CD8-positive, alpha-beta memory T cell (primary cell): ENCODE measurements around the gene STARD7. TPM values are rescaled to one million over a fixed set of nuclear protein-coding genes. Genes with fewer than 3 reads are reported as not detected.

Experiments
- CTCF ChIA-PET: fragments of 350-600 bp; sonication (Branson Sonifier 250); formaldehyde crosslinking; loops from one replicate; lab custom pipeline; 2021; ENCODE audit warnings: antibody characterized with exemption; lab: Charles Lee
- POLR2A ChIA-PET: fragments of 350-600 bp; sonication (Branson Sonifier 250); formaldehyde crosslinking; loops from one replicate; lab custom pipeline; 2021; ENCODE audit warnings: antibody characterized with exemption; lab: Charles Lee
- DNase-seq, 5 donors: peaks; one replicate each; pipeline versions ENCODE4 v3.0.0 to v3.0.0-alpha.2; 2020 to 2022; ENCODE audit warnings: mixed read lengths in 1 of 5
- H3K27ac ChIP-seq: one replicate; pipeline ENCODE4 v1.7.0; 2013; ENCODE audit warnings: low read depth, mild to moderate bottlenecking, low read length, moderate library complexity
- H3K27me3 ChIP-seq: 2 replicates; pipeline ENCODE4 v1.7.0; 2013; ENCODE audit warnings: low read length, mild to moderate bottlenecking; ENCODE audit not compliant: insufficient read depth, poor library complexity, severe bottlenecking
- H3K36me3 ChIP-seq: 2 replicates; pipeline ENCODE4 v1.7.0; 2013; ENCODE audit warnings: mild to moderate bottlenecking, low read length, moderate library complexity; ENCODE audit not compliant: insufficient read depth
- H3K4me1 ChIP-seq: 2 replicates; pipeline ENCODE4 v1.7.0; 2013; ENCODE audit warnings: mild to moderate bottlenecking, low read length, moderate library complexity; ENCODE audit not compliant: insufficient read depth
- H3K4me3 ChIP-seq: 2 replicates; pipeline ENCODE4 v1.7.0; 2013; ENCODE audit warnings: mild to moderate bottlenecking, low read length
- H3K9me3 ChIP-seq: 2 replicates; pipeline ENCODE4 v1.7.0; 2013; ENCODE audit warnings: mild to moderate bottlenecking, low read length
- H3K27ac Mint-ChIP-seq, 8 donors: one replicate each; pipeline ENCODE4 v1.8.0; 2020 to 2021; ENCODE audit warnings: mixed read lengths in 8 of 8, mild to moderate bottlenecking in 6 of 8, inconsistent platforms in 3 of 8, moderate library complexity in 3 of 8
- H3K27me3 Mint-ChIP-seq, 2 donors: one replicate each; pipeline ENCODE4 v1.8.0; 2020 to 2021; ENCODE audit warnings: mixed read lengths in 2 of 2, mild to moderate bottlenecking in 1 of 2, moderate library complexity in 1 of 2
- H3K36me3 Mint-ChIP-seq, 3 donors: one replicate each; pipeline ENCODE4 v1.8.0; 2020 to 2021; ENCODE audit warnings: mixed read lengths in 3 of 3, inconsistent platforms in 1 of 3, mild to moderate bottlenecking in 1 of 3
- H3K4me1 Mint-ChIP-seq, 3 donors: one replicate each; pipeline ENCODE4 v1.8.0; 2020 to 2021; ENCODE audit warnings: mixed read lengths in 3 of 3, inconsistent platforms in 1 of 3, mild to moderate bottlenecking in 1 of 3
- H3K4me3 Mint-ChIP-seq, 7 donors: one replicate each; pipeline ENCODE4 v1.8.0; 2020 to 2021; ENCODE audit warnings: mixed read lengths in 7 of 7, mild to moderate bottlenecking in 6 of 7, moderate library complexity in 4 of 7, inconsistent platforms in 2 of 7
- H3K9me3 Mint-ChIP-seq, 5 donors: one replicate each; pipeline ENCODE4 v1.8.0; 2020 to 2022; ENCODE audit warnings: mixed read lengths in 5 of 5, mild to moderate bottlenecking in 3 of 5, moderate library complexity in 2 of 5, inconsistent platforms in 1 of 5
- polyA plus RNA-seq: library from polyadenylated mRNA; unstranded; fragments of 300-500 nt; fragmentation: Illumina TruSeq; gene quantifications from one replicate; pipeline ENCODE4 v1.2.3, GENCODE V29; 2021
- total RNA-seq, 2 experiments: library from RNA; stranded (reverse); gene quantifications; one replicate each; pipeline ENCODE4 v1.2.3, GENCODE V29; 2021

The STARD7 gene
- total and polyA plus RNA-seq, 3 experiments from 2014 or later = 147 to 256 (median 255) TPM

DNA sequence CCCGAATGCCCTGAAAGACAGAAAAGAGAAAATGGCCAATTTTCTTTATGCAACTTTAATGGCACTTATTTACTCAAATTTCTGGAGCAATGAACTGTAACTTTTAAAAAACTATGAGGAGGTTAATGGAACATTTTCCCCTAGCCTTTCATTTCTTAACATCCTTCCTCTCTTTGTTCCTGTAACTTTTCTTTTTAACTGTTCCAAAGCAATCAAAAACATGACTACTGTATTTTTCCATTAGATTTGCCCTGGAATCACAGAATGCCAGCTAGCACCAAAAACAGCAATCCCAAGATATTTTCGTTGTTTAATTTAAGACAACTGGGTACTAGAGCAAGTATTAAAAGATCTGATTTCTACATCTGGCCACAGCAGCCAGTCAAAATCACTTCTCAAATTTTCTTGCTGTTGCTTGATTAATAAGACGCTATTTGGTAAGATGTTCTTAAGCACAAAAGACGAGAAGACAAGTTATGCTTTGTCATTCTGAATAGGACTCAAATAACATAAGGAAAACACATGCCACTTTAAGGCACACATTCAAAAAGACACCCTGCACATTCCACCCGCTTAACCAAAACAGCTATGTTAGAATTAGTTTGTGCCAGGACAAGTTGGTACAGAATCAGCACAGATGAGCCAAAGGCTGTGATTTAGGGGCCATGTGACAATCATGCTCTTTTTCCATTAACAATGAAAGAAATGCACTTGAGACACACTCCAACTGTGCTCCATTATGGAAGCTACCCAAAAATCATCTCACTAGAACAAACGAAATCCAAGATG, 3.6 kb downstream of the STARD7 start:
- peaks cover 77% of the 10 kb centered on the region for H3K4me1 ChIP-seq
- H3K4me1 Mint-ChIP-seq = peaks cover 73 to 86% (median 84%) of the 10 kb centered on the region in 3 donors
- H3K9me3 ChIP-seq = no peaks in the 10 kb centered on the region
- ChIA-PET CTCF (interaction anchor here (1.2 to 1.9 kb wide), 2 partner anchors 30 to 183 kb away, joined by 3 to 6 read pairs; no protein-coding TSS in a partner anchor), POLR2A (interaction anchor here (0.7 to 1.2 kb wide), 2 partner anchors 59 to 130 kb away, joined by 3 read pairs; partner anchors contain the start of gene NCAPH)
- H3K36me3 Mint-ChIP-seq = peaks cover 0 to 19% (median 0%) of the 10 kb centered on the region in 3 donors
- peak overlapping the region; percentile 82 to 94 (median 85) for H3K4me3 Mint-ChIP-seq
- H3K36me3 ChIP-seq = peaks cover 3% of the 10 kb centered on the region
- H3K27me3 ChIP-seq = no peaks in the 10 kb centered on the region
- H3K27ac Mint-ChIP-seq = peak overlapping the region in 7 of 8 donors; percentile 54 to 97 (median 92)
- no peak for DNase-seq
- no peaks in the 10 kb centered on the region for H3K9me3 Mint-ChIP-seq
- H3K27ac ChIP-seq = peak overlapping the region; percentile 12
- H3K4me3 ChIP-seq = no peak overlapping the region
- no peaks in the 10 kb centered on the region for H3K27me3 Mint-ChIP-seq

DNA sequence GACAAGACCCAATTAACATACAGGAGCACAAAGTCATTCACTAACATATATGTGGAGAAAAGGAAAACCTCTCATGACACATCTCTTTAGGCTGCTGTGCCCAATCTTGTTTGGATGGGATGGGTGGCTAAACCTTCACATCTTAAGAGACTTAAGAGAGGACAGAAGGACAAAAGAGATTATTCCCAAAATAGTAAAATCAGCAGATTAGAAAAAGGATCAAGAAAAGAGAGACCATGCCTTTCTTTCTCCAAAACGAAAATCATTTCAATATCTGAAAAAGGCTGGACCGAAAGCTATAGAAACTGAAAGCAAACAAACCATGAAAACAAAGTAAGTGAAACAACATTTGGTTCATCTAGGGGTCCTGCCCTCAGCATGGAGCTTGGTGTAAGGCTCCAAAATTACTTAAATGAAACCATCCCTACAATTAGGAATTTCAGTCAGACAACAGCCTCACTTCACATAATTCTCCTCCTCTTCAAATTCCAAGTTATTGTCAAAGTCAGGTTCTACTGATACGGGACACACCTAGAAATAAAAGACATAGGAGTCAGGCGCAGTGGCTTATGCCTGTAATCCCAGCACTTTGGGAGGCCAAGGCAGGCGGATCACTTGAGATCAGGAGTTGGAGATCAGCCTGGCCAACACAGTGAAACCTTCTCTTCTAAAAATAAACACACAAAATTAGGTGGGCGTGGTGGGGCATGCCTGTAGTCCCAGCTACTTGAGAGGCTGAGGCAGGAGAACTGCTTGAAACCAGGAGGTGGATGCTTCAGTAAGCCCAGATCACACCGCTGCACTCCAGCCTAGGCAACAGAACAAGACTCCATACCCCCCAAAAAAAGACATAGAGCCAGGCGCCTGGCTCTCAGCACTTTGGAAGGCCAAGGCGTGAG, 5.2 kb downstream of the STARD7 start:
- H3K9me3 Mint-ChIP-seq = no peaks in the 10 kb centered on the region
- POLR2A ChIA-PET = interaction anchor here (0.6 to 0.7 kb wide), 2 partner anchors 22 to 38 kb away, joined by 3 read pairs; no protein-coding TSS in a partner anchor
- Histone ChIP-seq H3K4me3 (peak overlapping the region; percentile 14), H3K27me3 (no peaks in the 10 kb centered on the region), H3K36me3 (peaks cover 3% of the 10 kb centered on the region), H3K4me1 (peaks cover 66% of the 10 kb centered on the region), H3K27ac (peak overlapping the region; percentile 51), H3K9me3 (no peaks in the 10 kb centered on the region)
- peaks cover 0 to 25% (median 2%) of the 10 kb centered on the region in 3 donors for H3K36me3 Mint-ChIP-seq
- DNase-seq = peak in 1 of 5 donors; percentile 11
- no peaks in the 10 kb centered on the region for H3K27me3 Mint-ChIP-seq
- peak overlapping the region; percentile 69 to 97 (median 92) for H3K27ac Mint-ChIP-seq
- peak overlapping the region; percentile 82 to 94 (median 85) for H3K4me3 Mint-ChIP-seq
- peaks cover 80 to 93% (median 92%) of the 10 kb centered on the region in 3 donors for H3K4me1 Mint-ChIP-seq
- CTCF ChIA-PET = interaction anchor here (1.2 to 1.8 kb wide), 2 partner anchors 65 to 211 kb away, joined by 3 to 7 read pairs; partner anchors contain the start of gene ASTL

DNA sequence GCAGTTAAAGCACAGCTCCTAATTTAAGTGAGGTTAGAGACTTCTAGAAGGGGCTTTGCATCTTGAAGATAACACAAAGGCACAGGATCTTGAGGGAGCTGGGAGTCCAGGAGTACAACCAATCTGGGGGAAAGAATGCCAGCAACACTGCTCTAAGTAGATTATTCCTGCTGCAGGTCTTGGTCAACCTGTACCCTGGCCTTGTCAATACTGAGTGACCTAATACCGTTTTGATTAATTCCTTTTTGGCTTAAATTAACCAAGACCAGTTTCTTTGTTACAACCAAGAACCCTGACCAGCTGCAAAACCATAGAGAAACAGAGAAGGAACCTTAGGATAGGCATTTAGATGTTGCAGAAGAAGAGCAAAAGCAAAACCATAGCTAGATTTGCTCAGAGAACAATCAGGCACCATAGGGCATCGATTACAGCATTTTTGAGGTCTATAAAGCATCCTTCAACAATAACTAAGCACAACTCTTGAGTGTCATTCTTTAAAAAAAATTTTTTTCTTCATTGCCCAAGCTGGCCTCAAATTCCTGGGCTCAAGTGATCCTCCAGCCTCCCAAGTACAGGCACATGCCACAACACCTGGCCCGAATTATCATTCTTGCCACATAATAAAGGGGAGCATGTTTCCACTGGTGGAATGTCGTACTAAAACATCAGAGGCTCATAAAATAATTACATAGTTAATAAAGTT, 6.3 kb downstream of the STARD7 start:
- Mint-ChIP-seq H3K9me3 (no peaks in the 10 kb centered on the region), H3K27me3 (no peaks in the 10 kb centered on the region), H3K4me1 (peaks cover 78 to 94% (median 92%) of the 10 kb centered on the region in 3 donors), H3K4me3 (peak overlapping the region; percentile 28 to 94 (median 69)), H3K36me3 (peaks cover 2 to 22% (median 2%) of the 10 kb centered on the region in 3 donors), H3K27ac (peak overlapping the region; percentile 58 to 97 (median 84))
- H3K4me3 ChIP-seq = no peak overlapping the region
- H3K4me1 ChIP-seq = peaks cover 60% of the 10 kb centered on the region
- no peaks in the 10 kb centered on the region for H3K9me3 ChIP-seq
- H3K36me3 ChIP-seq = peaks cover 3% of the 10 kb centered on the region
- H3K27me3 ChIP-seq = no peaks in the 10 kb centered on the region
- DNase-seq = no peak
- ChIA-PET POLR2A (interaction anchor here (1.1 kb wide), 1 partner anchor 86 kb away, joined by 3 read pairs; the partner anchor contains the start of gene ADRA2B), CTCF (interaction anchor here (1.2 to 2.5 kb wide), 3 partner anchors 64 to 210 kb away, joined by 3 to 7 read pairs (median 6); partner anchors contain the start of gene ASTL)
- no peak overlapping the region for H3K27ac ChIP-seq

DNA sequence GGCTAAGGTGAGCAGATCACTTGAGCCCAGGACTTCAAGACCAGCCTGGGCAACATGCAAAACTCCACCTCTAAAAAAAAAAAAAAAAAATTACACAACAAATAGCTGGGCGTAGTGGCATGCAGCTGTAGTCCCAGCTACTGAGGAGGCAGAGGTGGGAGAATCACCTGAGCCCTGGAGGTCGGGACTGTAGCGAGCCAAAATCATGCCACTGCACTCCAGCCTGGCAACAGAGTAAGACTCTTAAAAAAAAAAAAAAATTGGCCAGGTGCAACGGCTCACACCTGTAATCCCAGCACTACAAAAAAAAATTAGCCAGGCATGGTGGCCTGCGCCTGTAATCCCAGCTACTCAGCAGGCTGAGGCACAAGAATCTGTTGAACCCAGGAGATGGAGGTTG, 7.3 kb downstream of the STARD7 start:
- ChIA-PET POLR2A (interaction anchor here (0.6 to 1.1 kb wide), 2 partner anchors 85 to 1463 kb away, joined by 3 read pairs; partner anchors contain the start of gene ADRA2B), CTCF (interaction anchor here (1.3 to 2.5 kb wide), 2 partner anchors 27 to 63 kb away, joined by 4 to 6 read pairs; partner anchors contain the start of gene ASTL)
- Mint-ChIP-seq H3K4me1 (peaks cover 73 to 88% (median 85%) of the 10 kb centered on the region in 3 donors), H3K9me3 (no peaks in the 10 kb centered on the region), H3K36me3 (peaks cover 2 to 22% (median 2%) of the 10 kb centered on the region in 3 donors), H3K4me3 (no peak overlapping the region), H3K27ac (peak overlapping the region in 3 of 8 donors; percentile 17 to 41 (median 17)), H3K27me3 (no peaks in the 10 kb centered on the region)
- no peak for DNase-seq
- H3K27ac ChIP-seq = no peak overlapping the region
- peaks cover 3% of the 10 kb centered on the region for H3K36me3 ChIP-seq
- no peak overlapping the region for H3K4me3 ChIP-seq
- peaks cover 51% of the 10 kb centered on the region for H3K4me1 ChIP-seq
- H3K9me3 ChIP-seq = no peaks in the 10 kb centered on the region
- no peaks in the 10 kb centered on the region for H3K27me3 ChIP-seq

DNA sequence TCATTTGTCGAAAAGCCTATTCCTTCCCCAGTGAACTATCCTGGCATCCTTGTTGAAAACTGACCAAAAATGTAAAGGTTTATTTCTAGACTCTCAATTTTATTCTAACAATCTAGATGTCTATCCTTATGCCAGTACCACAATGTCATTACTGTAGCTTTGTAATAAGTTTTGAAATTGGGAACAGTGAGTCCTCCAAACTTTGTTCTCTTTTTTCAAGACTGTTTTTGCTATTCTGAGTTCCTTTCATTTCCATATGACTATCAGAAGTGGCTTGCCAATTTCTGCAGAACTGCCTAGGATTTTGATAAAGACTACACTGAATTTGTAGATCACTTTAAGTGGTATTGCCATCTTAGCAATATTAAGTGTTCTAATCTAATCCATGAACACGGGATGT, 9.7 kb downstream of the STARD7 start:
- no peaks in the 10 kb centered on the region for H3K9me3 Mint-ChIP-seq
- H3K27me3 Mint-ChIP-seq = no peaks in the 10 kb centered on the region
- Histone ChIP-seq H3K27me3 (no peaks in the 10 kb centered on the region), H3K9me3 (no peaks in the 10 kb centered on the region), H3K36me3 (peaks cover 14% of the 10 kb centered on the region), H3K27ac (no peak overlapping the region), H3K4me3 (no peak overlapping the region), H3K4me1 (peaks cover 27% of the 10 kb centered on the region)
- H3K27ac Mint-ChIP-seq = peak overlapping the region in 2 of 8 donors; percentile 17 to 41
- no peak overlapping the region for H3K4me3 Mint-ChIP-seq
- DNase-seq = no peak
- peaks cover 60 to 80% (median 77%) of the 10 kb centered on the region in 3 donors for H3K4me1 Mint-ChIP-seq
- POLR2A ChIA-PET = no interaction called here
- H3K36me3 Mint-ChIP-seq = peaks cover 10 to 31% (median 11%) of the 10 kb centered on the region in 3 donors
- CTCF ChIA-PET = interaction anchor here (1.6 kb wide), 1 partner anchor 25 kb away, joined by 8 read pairs; no protein-coding TSS in a partner anchor

DNA sequence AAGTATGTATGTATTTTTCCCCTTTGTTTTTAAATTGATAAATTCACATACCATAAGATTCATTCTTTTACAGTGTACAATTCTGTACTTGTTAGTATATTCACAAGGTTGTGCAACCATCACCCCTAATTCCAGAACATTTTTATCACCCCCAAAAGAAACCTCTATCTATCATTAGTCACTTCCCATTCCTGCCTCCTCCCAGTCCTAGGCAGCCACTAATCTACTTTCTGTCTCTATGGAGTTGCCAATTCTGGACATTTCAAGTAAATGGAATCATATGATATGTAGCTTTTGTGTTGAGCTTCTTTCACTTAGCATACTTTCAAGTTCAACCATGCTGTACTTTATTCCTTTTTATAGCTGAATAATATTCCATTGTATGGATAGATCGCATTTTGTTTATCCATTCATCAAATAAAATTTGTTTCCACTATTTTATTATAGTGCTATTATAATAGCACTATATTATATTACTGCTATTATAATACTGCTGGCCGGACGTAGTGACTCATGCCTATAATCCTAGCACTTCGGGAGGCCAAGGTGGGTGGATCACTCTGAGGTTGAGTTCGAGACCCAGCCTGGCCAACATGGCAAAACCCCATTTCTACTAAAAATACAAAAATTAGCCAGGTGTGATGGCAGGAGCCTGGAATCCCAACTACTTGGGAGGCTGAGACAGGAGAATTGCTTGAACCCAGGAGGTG, 10.9 kb downstream of the STARD7 start:
- no peak overlapping the region for H3K4me3 ChIP-seq
- Mint-ChIP-seq H3K27ac (peak overlapping the region in 2 of 8 donors; percentile 8 to 88), H3K36me3 (peaks cover 13 to 38% (median 14%) of the 10 kb centered on the region in 3 donors), H3K4me1 (peaks cover 52 to 80% (median 76%) of the 10 kb centered on the region in 3 donors), H3K27me3 (no peaks in the 10 kb centered on the region), H3K9me3 (no peaks in the 10 kb centered on the region), H3K4me3 (no peak overlapping the region)
- no peaks in the 10 kb centered on the region for H3K27me3 ChIP-seq
- DNase-seq = no peak
- peaks cover 26% of the 10 kb centered on the region for H3K36me3 ChIP-seq
- CTCF ChIA-PET = no interaction called here
- H3K27ac ChIP-seq = no peak overlapping the region
- POLR2A ChIA-PET = no interaction called here
- peaks cover 17% of the 10 kb centered on the region for H3K4me1 ChIP-seq
- H3K9me3 ChIP-seq = no peaks in the 10 kb centered on the region
